Measurements from ENCODE around the gene TRIL. TPM values are rescaled to one million over a fixed set of nuclear protein-coding genes. Genes with fewer than 3 reads are reported as not detected.

TRIL gene
- polyA plus RNA-seq, 3 donors = not detected

- Mint-ChIP-seq H3K27me3 (ENCODE audit: low read depth in 3 of 3) (no peaks in the 10 kb centered on the region), H3K27ac (no peak overlapping the region), H3K9me3 (peaks cover 0 to 4% (median 0%) of the 10 kb centered on the region in 7 donors), H3K4me3 (no peak overlapping the region), H3K36me3 (peaks cover 65 to 70% of the 10 kb centered on the region in 2 donors), H3K4me1 (no peaks in the 10 kb centered on the region)
- Histone ChIP-seq H3K27me3 (ENCODE audit: control insufficient read depth in 2 of 2, insufficient read depth in 2 of 2, low read length in 2 of 2) (no peaks in the 10 kb centered on the region), H3K4me3 (replicated peaks in 1 of 3; ENCODE audit: low read depth in 2 of 3, low read length in 3 of 3) (no peak overlapping the region), H3K4me1 (ENCODE audit: control insufficient read depth in 1 of 2, insufficient read depth in 2 of 2, low read length in 2 of 2) (no peaks in the 10 kb centered on the region), H3K79me2 (ENCODE audit: insufficient read depth, low read length) (no peaks in the 10 kb centered on the region), H4K20me1 (ENCODE audit: insufficient read depth, low read length) (peaks cover 99% of the 10 kb centered on the region), H2AFZ (ENCODE audit: insufficient read depth, low read depth, low read length, poor library complexity, severe bottlenecking) (no peak overlapping the region), H3K9me3 (replicated peaks in 1 of 2; ENCODE audit: control insufficient read depth in 1 of 2, insufficient read depth in 1 of 2, low read length in 2 of 2) (no peaks in the 10 kb centered on the region), H3K36me3 (replicated peaks in 1 of 2; ENCODE audit: control insufficient read depth in 1 of 2, insufficient read depth in 2 of 2, low read length in 2 of 2) (peaks cover 32 to 90% of the 10 kb centered on the region in 2 donors), H3K27ac (ENCODE audit: low read depth in 1 of 2, low read length in 2 of 2) (no peak overlapping the region), H3K4me2 (replicated peaks; ENCODE audit: extremely low read depth, low read length, poor library complexity, severe bottlenecking) (no peak overlapping the region), H3K9ac (ENCODE audit: insufficient read depth, low read length, poor library complexity, severe bottlenecking) (no peak overlapping the region)
- WGBS (ENCODE audit: insufficient coverage) = 100% methylated on average over 3 of the region's 5 CpGs
- no peak for DNase-seq
- no peak for TF ChIP-seq CTCF (IDR thresholded peaks at IDR 0.05)
- intact Hi-C loops (cut with micrococcal nuclease) = no loop called here
Observed at GRCh38 chr7:29003703-29004102, 45.6 kb upstream of the TRIL start.

- Histone ChIP-seq H3K79me2 (ENCODE audit: insufficient read depth, low read length) (no peaks in the 10 kb centered on the region), H3K27me3 (ENCODE audit: control insufficient read depth in 2 of 2, insufficient read depth in 2 of 2, low read length in 2 of 2) (no peaks in the 10 kb centered on the region), H3K36me3 (replicated peaks in 1 of 2; ENCODE audit: control insufficient read depth in 1 of 2, insufficient read depth in 2 of 2, low read length in 2 of 2) (peaks cover 38 to 90% of the 10 kb centered on the region in 2 donors), H2AFZ (ENCODE audit: insufficient read depth, low read depth, low read length, poor library complexity, severe bottlenecking) (no peak overlapping the region), H3K4me2 (replicated peaks; ENCODE audit: extremely low read depth, low read length, poor library complexity, severe bottlenecking) (no peak overlapping the region), H4K20me1 (ENCODE audit: insufficient read depth, low read length) (peaks cover 100% of the 10 kb centered on the region), H3K4me1 (ENCODE audit: control insufficient read depth in 1 of 2, insufficient read depth in 2 of 2, low read length in 2 of 2) (no peaks in the 10 kb centered on the region), H3K27ac (ENCODE audit: low read depth in 1 of 2, low read length in 2 of 2) (no peak overlapping the region), H3K9me3 (replicated peaks in 1 of 2; ENCODE audit: control insufficient read depth in 1 of 2, insufficient read depth in 1 of 2, low read length in 2 of 2) (no peaks in the 10 kb centered on the region), H3K9ac (ENCODE audit: insufficient read depth, low read length, poor library complexity, severe bottlenecking) (no peak overlapping the region), H3K4me3 (replicated peaks in 1 of 3; ENCODE audit: low read depth in 2 of 3, low read length in 3 of 3) (no peak overlapping the region)
- no peak for TF ChIP-seq CTCF (IDR thresholded peaks at IDR 0.05)
- intact Hi-C loops (cut with micrococcal nuclease) = no loop called here
- Mint-ChIP-seq H3K9me3 (no peaks in the 10 kb centered on the region), H3K4me1 (no peaks in the 10 kb centered on the region), H3K4me3 (no peak overlapping the region), H3K36me3 (peaks cover 68 to 69% of the 10 kb centered on the region in 2 donors), H3K27ac (no peak overlapping the region), H3K27me3 (ENCODE audit: low read depth in 3 of 3) (no peaks in the 10 kb centered on the region)
- DNase-seq = no peak
- WGBS (ENCODE audit: insufficient coverage) = 100% methylated on average over 2 of the region's 2 CpGs
Observed at GRCh38 chr7:29000717-29001076, 42.6 kb upstream of the TRIL start.
